ENCODE data around the gene BNC2. TPM values are rescaled to one million over a fixed set of nuclear protein-coding genes. Genes with fewer than 3 reads are reported as not detected.

BNC2 gene
- total RNA-seq, 2 donors from 2014 or later, result 1.0 to 5.5 TPM

GRCh38 chr9:16794103-16794502, 76.4 kb downstream of the BNC2 start:
- Mint-ChIP-seq H3K4me1 (ENCODE audit: low read depth in 2 of 2) (peaks cover 0 to 42% of the 10 kb centered on the region in 2 donors), H3K27me3 (no peaks in the 10 kb centered on the region), H3K36me3 (no peaks in the 10 kb centered on the region), H3K4me3 (no peak overlapping the region), H3K27ac (no peak overlapping the region), H3K9me3 (no peaks in the 10 kb centered on the region)
- no peak for ATAC-seq
- DNase-seq (ENCODE audit: low spot score), result no peak

- Mint-ChIP-seq H3K4me1 (ENCODE audit: low read depth in 2 of 2) (peaks cover 20 to 43% of the 10 kb centered on the region in 2 donors), H3K27me3 (no peaks in the 10 kb centered on the region), H3K27ac (no peak overlapping the region), H3K9me3 (no peaks in the 10 kb centered on the region), H3K4me3 (no peak overlapping the region), H3K36me3 (no peaks in the 10 kb centered on the region)
- DNase-seq (ENCODE audit: low spot score) (no peak), ATAC-seq (no peak)
These were observed 82.7 kb downstream of the BNC2 start for GRCh38 chr9:16787724-16788123.

GRCh38 chr9:16784002-16784401, 86.5 kb downstream of the BNC2 start:
- H3K4me3 Mint-ChIP-seq, result no peak overlapping the region
- no peak for DNase-seq (ENCODE audit: low spot score)
- H3K27me3 Mint-ChIP-seq, result no peaks in the 10 kb centered on the region
- no peaks in the 10 kb centered on the region for H3K9me3 Mint-ChIP-seq
- ATAC-seq, result no peak
- H3K36me3 Mint-ChIP-seq, result no peaks in the 10 kb centered on the region
- no peak overlapping the region for H3K27ac Mint-ChIP-seq
- peaks cover 24 to 38% of the 10 kb centered on the region in 2 donors for H3K4me1 Mint-ChIP-seq (ENCODE audit: low read depth in 2 of 2)

GRCh38 chr9:16782490-16782889, 88.0 kb downstream of the BNC2 start:
- DNase-seq (ENCODE audit: low spot score), result no peak
- Mint-ChIP-seq H3K27ac (peak overlapping the region in 1 of 2 donors; percentile 61), H3K36me3 (no peaks in the 10 kb centered on the region), H3K9me3 (no peaks in the 10 kb centered on the region), H3K4me1 (ENCODE audit: low read depth in 2 of 2) (peaks cover 20 to 31% of the 10 kb centered on the region in 2 donors), H3K27me3 (no peaks in the 10 kb centered on the region), H3K4me3 (peak overlapping the region; percentile 12)
- ATAC-seq, result peak in 1 of 2 donors; percentile 64

GRCh38 chr9:16775330-16775729, 95.1 kb downstream of the BNC2 start:
- Mint-ChIP-seq H3K36me3 (no peaks in the 10 kb centered on the region), H3K27me3 (no peaks in the 10 kb centered on the region), H3K4me3 (no peak overlapping the region), H3K4me1 (ENCODE audit: low read depth in 2 of 2) (no peaks in the 10 kb centered on the region), H3K9me3 (no peaks in the 10 kb centered on the region), H3K27ac (no peak overlapping the region)
- DNase-seq (ENCODE audit: low spot score), result no peak
- no peak for ATAC-seq

GRCh38 chr9:16773617-16774016, 96.9 kb downstream of the BNC2 start:
- Mint-ChIP-seq H3K4me1 (ENCODE audit: low read depth in 2 of 2) (no peaks in the 10 kb centered on the region), H3K27me3 (no peaks in the 10 kb centered on the region), H3K9me3 (no peaks in the 10 kb centered on the region), H3K36me3 (no peaks in the 10 kb centered on the region), H3K4me3 (no peak overlapping the region), H3K27ac (no peak overlapping the region)
- DNase-seq (ENCODE audit: low spot score) (no peak), ATAC-seq (no peak)

GRCh38 chr9:16773116-16773515, 97.4 kb downstream of the BNC2 start:
- DNase-seq (ENCODE audit: low spot score) (no peak), ATAC-seq (no peak)
- Mint-ChIP-seq H3K27ac (no peak overlapping the region), H3K9me3 (no peaks in the 10 kb centered on the region), H3K4me1 (ENCODE audit: low read depth in 2 of 2) (peaks cover 0 to 3% of the 10 kb centered on the region in 2 donors), H3K4me3 (no peak overlapping the region), H3K36me3 (no peaks in the 10 kb centered on the region), H3K27me3 (no peaks in the 10 kb centered on the region)

- Mint-ChIP-seq H3K4me1 (ENCODE audit: low read depth in 2 of 2) (peaks cover 0 to 4% of the 10 kb centered on the region in 2 donors), H3K36me3 (no peaks in the 10 kb centered on the region), H3K27me3 (no peaks in the 10 kb centered on the region), H3K27ac (no peak overlapping the region), H3K4me3 (no peak overlapping the region), H3K9me3 (no peaks in the 10 kb centered on the region)
- ATAC-seq (no peak), DNase-seq (ENCODE audit: low spot score) (no peak)
These were observed 99.1 kb downstream of the BNC2 start for GRCh38 chr9:16771356-16771755.

- peaks cover 0 to 4% of the 10 kb centered on the region in 2 donors for H3K4me1 Mint-ChIP-seq (ENCODE audit: low read depth in 2 of 2)
- H3K27ac Mint-ChIP-seq, result no peak overlapping the region
- H3K36me3 Mint-ChIP-seq, result no peaks in the 10 kb centered on the region
- no peak for DNase-seq (ENCODE audit: low spot score)
- no peak for ATAC-seq
- no peak overlapping the region for H3K4me3 Mint-ChIP-seq
- H3K9me3 Mint-ChIP-seq, result no peaks in the 10 kb centered on the region
- no peaks in the 10 kb centered on the region for H3K27me3 Mint-ChIP-seq
These were observed 101.2 kb downstream of the BNC2 start for GRCh38 chr9:16769291-16769690.

GRCh38 chr9:16768816-16769215, 101.7 kb downstream of the BNC2 start:
- no peaks in the 10 kb centered on the region for H3K27me3 Mint-ChIP-seq
- peaks cover 0 to 4% of the 10 kb centered on the region in 2 donors for H3K4me1 Mint-ChIP-seq (ENCODE audit: low read depth in 2 of 2)
- no peak for DNase-seq (ENCODE audit: low spot score)
- no peak for ATAC-seq
- no peak overlapping the region for H3K27ac Mint-ChIP-seq
- no peaks in the 10 kb centered on the region for H3K9me3 Mint-ChIP-seq
- H3K4me3 Mint-ChIP-seq, result no peak overlapping the region
- H3K36me3 Mint-ChIP-seq, result no peaks in the 10 kb centered on the region

- Mint-ChIP-seq H3K9me3 (no peaks in the 10 kb centered on the region), H3K4me3 (no peak overlapping the region), H3K36me3 (no peaks in the 10 kb centered on the region), H3K27ac (peak overlapping the region in 1 of 2 donors; percentile 7), H3K4me1 (ENCODE audit: low read depth in 2 of 2) (peaks cover 0 to 8% of the 10 kb centered on the region in 2 donors), H3K27me3 (no peaks in the 10 kb centered on the region)
- DNase-seq (ENCODE audit: low spot score) (no peak), ATAC-seq (no peak)
These were observed 103.1 kb downstream of the BNC2 start for GRCh38 chr9:16767366-16767765.

GRCh38 chr9:16763946-16764345, 106.5 kb downstream of the BNC2 start:
- peaks cover 0 to 13% of the 10 kb centered on the region in 2 donors for H3K4me1 Mint-ChIP-seq (ENCODE audit: low read depth in 2 of 2)
- no peak for ATAC-seq
- H3K36me3 Mint-ChIP-seq, result no peaks in the 10 kb centered on the region
- H3K9me3 Mint-ChIP-seq, result no peaks in the 10 kb centered on the region
- no peak overlapping the region for H3K4me3 Mint-ChIP-seq
- no peaks in the 10 kb centered on the region for H3K27me3 Mint-ChIP-seq
- DNase-seq (ENCODE audit: low spot score), result no peak
- H3K27ac Mint-ChIP-seq, result no peak overlapping the region

- Mint-ChIP-seq H3K27me3 (no peaks in the 10 kb centered on the region), H3K27ac (no peak overlapping the region), H3K9me3 (no peaks in the 10 kb centered on the region), H3K4me1 (ENCODE audit: low read depth in 2 of 2) (peaks cover 5 to 14% of the 10 kb centered on the region in 2 donors), H3K4me3 (no peak overlapping the region), H3K36me3 (no peaks in the 10 kb centered on the region)
- ATAC-seq, result no peak
- DNase-seq (ENCODE audit: low spot score), result no peak
These were observed 114.9 kb downstream of the BNC2 start for GRCh38 chr9:16755467-16756160.

GRCh38 chr9:16754662-16755061, 115.8 kb downstream of the BNC2 start:
- Mint-ChIP-seq H3K9me3 (no peaks in the 10 kb centered on the region), H3K27me3 (no peaks in the 10 kb centered on the region), H3K4me1 (ENCODE audit: low read depth in 2 of 2) (peaks cover 5 to 18% of the 10 kb centered on the region in 2 donors), H3K27ac (no peak overlapping the region), H3K4me3 (no peak overlapping the region), H3K36me3 (no peaks in the 10 kb centered on the region)
- ATAC-seq (no peak), DNase-seq (ENCODE audit: low spot score) (no peak)

GRCh38 chr9:16753256-16753655, 117.2 kb downstream of the BNC2 start:
- no peaks in the 10 kb centered on the region for H3K9me3 Mint-ChIP-seq
- no peaks in the 10 kb centered on the region for H3K36me3 Mint-ChIP-seq
- ATAC-seq, result no peak
- peaks cover 5 to 21% of the 10 kb centered on the region in 2 donors for H3K4me1 Mint-ChIP-seq (ENCODE audit: low read depth in 2 of 2)
- H3K4me3 Mint-ChIP-seq, result no peak overlapping the region
- H3K27ac Mint-ChIP-seq, result no peak overlapping the region
- DNase-seq (ENCODE audit: low spot score), result no peak
- no peaks in the 10 kb centered on the region for H3K27me3 Mint-ChIP-seq

All from natural killer cell treated with Interleukin-12 subunit alpha and Interleukin-12 subunit beta and Interleukin-15 and Interleukin-18, amount 100 ng/mL, for 72 hours (primary cell).